Endothelial cell of umbilical vein (primary cell): Measurements from ENCODE around the gene WBP1L. TPM values are rescaled to one million over a fixed set of nuclear protein-coding genes. Genes with fewer than 3 reads are reported as not detected.

ENCODE experiments used
- BruUV-seq: library from RNA; stranded (reverse); fragments of 400-500 nt; replicated peaks from 2 replicates; lab custom pipeline; 2021; lab: Mats Ljungman, UMichigan
- CTCF ChIA-PET: fragments of 300-600, 350-600 bp; sonication (Branson Sonifier 250); formaldehyde crosslinking; loops from one replicate; lab custom pipeline; 2021; ENCODE audit warnings: antibody characterized with exemption, inconsistent platforms; lab: Charles Lee
- POLR2A ChIA-PET: fragments of 300-600, 350-600 bp; sonication (Branson Sonifier 250); formaldehyde crosslinking; loops from one replicate; lab custom pipeline; 2021; ENCODE audit warnings: antibody characterized with exemption, inconsistent platforms; lab: Charles Lee
- DNase-seq: peaks from one replicate; pipeline ENCODE4 v3.0.0-alpha.2; 2011; ENCODE audit warnings: low read depth, low spot score
- FAIRE-seq: peaks from 2 replicates; lab custom pipeline; 2011; peaks lifted over from hg19 to GRCh38; lab: Jason Lieb, UNC
- H2AFZ ChIP-seq: 2 replicates; pipeline ENCODE4 v1.6.0; 2012; ENCODE audit warnings: low read depth, low read length, control low read depth, inconsistent platforms
- H3K27ac ChIP-seq: 2 replicates; pipeline ENCODE4 v1.5.1; 2011; ENCODE audit warnings: low read depth, mild to moderate bottlenecking, control low read depth, low read length, moderate library complexity; ENCODE audit not compliant: insufficient read depth
- H3K27me3 ChIP-seq, 2 experiments: 2 replicates each; pipeline versions ENCODE4 v1.6.0 to v1.6.1; 2011; ENCODE audit warnings: low read length in 2 of 2, mixed read lengths in 1 of 2; ENCODE audit not compliant: control insufficient read depth in 2 of 2, insufficient read depth in 2 of 2
- H3K36me3 ChIP-seq, 2 experiments: 2 replicates in 1 of 2; 3 replicates in 1 of 2; pipeline ENCODE4 v1.5.1; 2011; ENCODE audit warnings: low read length in 2 of 2, mild to moderate bottlenecking in 1 of 2, moderate library complexity in 1 of 2; ENCODE audit not compliant: control insufficient read depth in 2 of 2, insufficient read depth in 2 of 2; ENCODE audit errors: extremely low read depth in 1 of 2
- H3K4me1 ChIP-seq: 3 replicates; pipeline ENCODE4 v1.5.1; 2011; ENCODE audit warnings: mild to moderate bottlenecking, low read length; ENCODE audit not compliant: control insufficient read depth, insufficient read depth; ENCODE audit errors: extremely low read depth
- H3K4me2 ChIP-seq: 2 replicates; pipeline ENCODE4 v1.6.1; 2011; ENCODE audit warnings: low read length, control low read depth, mixed read lengths; ENCODE audit not compliant: insufficient read depth
- H3K4me3 ChIP-seq, 3 experiments: fragments of 200-600 bp in 1 of 3; sonication (generic), shearing (Covaris generic) in 1 of 3; replicated peaks in 1 of 3; 2 replicates each; pipeline ENCODE4 v1.5.1; 2011 to 2016; ENCODE audit warnings: control low read depth in 3 of 3, low read length in 3 of 3, mild to moderate bottlenecking in 2 of 3, inconsistent platforms in 1 of 3, low read depth in 1 of 3, moderate library complexity in 1 of 3; ENCODE audit not compliant: insufficient read depth in 1 of 3
- H3K79me2 ChIP-seq: 2 replicates; pipeline ENCODE4 v1.6.0; 2012; ENCODE audit warnings: low read length, inconsistent platforms; ENCODE audit not compliant: control insufficient read depth, insufficient read depth
- H3K9ac ChIP-seq: replicated peaks from 2 replicates; pipeline ENCODE3; 2011; ENCODE audit warnings: low read length, control low read depth; ENCODE audit not compliant: insufficient read depth; ENCODE audit errors: extremely low read depth
- H3K9me1 ChIP-seq: replicated peaks from 3 replicates; pipeline ENCODE4 v1.6.0; 2011; ENCODE audit warnings: mild to moderate bottlenecking, low read length; ENCODE audit not compliant: control insufficient read depth, insufficient read depth; ENCODE audit errors: extremely low read depth
- H3K9me3 ChIP-seq: replicated peaks from 2 replicates; pipeline ENCODE4 v1.5.1; 2012; ENCODE audit warnings: low read length, inconsistent platforms; ENCODE audit not compliant: control insufficient read depth, insufficient read depth
- H4K20me1 ChIP-seq: replicated peaks from 2 replicates; pipeline ENCODE3; 2011; ENCODE audit warnings: mild to moderate bottlenecking, low read length; ENCODE audit not compliant: control insufficient read depth, insufficient read depth; ENCODE audit errors: extremely low read depth
- FOS ChIP-seq: IDR thresholded peaks from 2 replicates; pipeline ENCODE4 v1.6.1; 2011; ENCODE audit warnings: mild to moderate bottlenecking, low read length, moderate library complexity, borderline replicate concordance; ENCODE audit not compliant: insufficient read depth
- GATA2 ChIP-seq: IDR thresholded peaks from 2 replicates; pipeline ENCODE4 v1.7.0; 2011; ENCODE audit warnings: low read depth, mild to moderate bottlenecking, moderate library complexity, mixed read lengths, low read length; ENCODE audit not compliant: insufficient read length, insufficient read depth
- JUN ChIP-seq: IDR thresholded peaks from 2 replicates; pipeline ENCODE4 v1.6.1; 2011; ENCODE audit warnings: borderline replicate concordance, low read depth; ENCODE audit not compliant: insufficient read length, insufficient read depth
- MAX ChIP-seq: IDR thresholded peaks from 2 replicates; pipeline ENCODE4 v1.6.1; 2011; ENCODE audit not compliant: insufficient read depth, insufficient read length
- MYC ChIP-seq: IDR thresholded peaks from one replicate; pipeline ENCODE4 v1.6.1; 2011; ENCODE audit warnings: mild to moderate bottlenecking, low read depth, low read length
- dilution Hi-C: fragments of 300-500 bp; cut with MboI; formaldehyde crosslinking; loops from one replicate; pipeline ENCODE4 v1.15.0; 2019; ENCODE audit warnings: low sequenced_read_pairs; ENCODE audit not compliant: extremely low pct_ligation_motif_present
- intact Hi-C: fragments of 100-400 bp; cut with micrococcal nuclease; formaldehyde crosslinking; loops from one replicate; pipeline ENCODE4 v1.10.0; 2022
- polyA plus RNA-seq, 4 experiments: library from polyadenylated mRNA; depleted of rRNA in 3 of 4; stranded (reverse) in 3 of 4; unstranded in 1 of 4; fragments of >200 nt; gene quantifications; 2 replicates each; pipeline versions ENCODE4 v1.2.1 to v1.2.3, GENCODE V29; 2011 to 2012; ENCODE audit warnings: missing spikeins in 1 of 4
- total RNA-seq: library from RNA; stranded (reverse); gene quantifications from 2 replicates; pipeline ENCODE4 v1.2.3, GENCODE V29; 2021
- TF ChIP-seq, protein P1 (sequence below), 2 donors: IDR thresholded peaks; 1 replicate in 1 of 2; 2 replicates in 1 of 2; pipeline ENCODE4 v1.5.1; 2011; ENCODE audit warnings: low read length in 2 of 2, mild to moderate bottlenecking in 2 of 2, moderate library complexity in 2 of 2, control low read depth in 1 of 2, inconsistent platforms in 1 of 2, low read depth in 1 of 2; ENCODE audit not compliant: insufficient read depth in 1 of 2; ENCODE audit errors: extremely low read depth in 1 of 2

The WBP1L gene
- total and polyA plus RNA-seq, 2 donors (not counting 3 experiments of a cell fraction or from before 2014, with no cell fraction given) = 46.0 to 70.3 TPM

GRCh38 chr10:102761981-102762380 lies 18.2 kb downstream of the WBP1L start:
- FAIRE-seq = no peak
- peaks cover 12% of the 10 kb centered on the region for H3K4me1 ChIP-seq
- H3K4me2 ChIP-seq = no peak overlapping the region
- H3K36me3 ChIP-seq = no peaks in the 10 kb centered on the region
- no peaks in the 10 kb centered on the region for H3K9me3 ChIP-seq
- DNase-seq = no peak
- H3K79me2 ChIP-seq = peaks cover 3% of the 10 kb centered on the region
- dilution Hi-C loops = no loop called here
- ChIA-PET CTCF (interaction anchor here (1.4 to 1.7 kb wide), 2 partner anchors 10 to 27 kb away, joined by 3 to 5 read pairs; no protein-coding TSS in a partner anchor), POLR2A (no interaction called here)
- intact Hi-C loops = no loop called here
- no peak overlapping the region for H3K9ac ChIP-seq
- H3K27ac ChIP-seq = no peak overlapping the region
- H3K4me3 ChIP-seq = no peak overlapping the region
- TF ChIP-seq MYC (no peak), MAX (no peak), GATA2 (no peak), JUN (no peak), FOS (no peak)
- TF ChIP-seq, protein P1, sequence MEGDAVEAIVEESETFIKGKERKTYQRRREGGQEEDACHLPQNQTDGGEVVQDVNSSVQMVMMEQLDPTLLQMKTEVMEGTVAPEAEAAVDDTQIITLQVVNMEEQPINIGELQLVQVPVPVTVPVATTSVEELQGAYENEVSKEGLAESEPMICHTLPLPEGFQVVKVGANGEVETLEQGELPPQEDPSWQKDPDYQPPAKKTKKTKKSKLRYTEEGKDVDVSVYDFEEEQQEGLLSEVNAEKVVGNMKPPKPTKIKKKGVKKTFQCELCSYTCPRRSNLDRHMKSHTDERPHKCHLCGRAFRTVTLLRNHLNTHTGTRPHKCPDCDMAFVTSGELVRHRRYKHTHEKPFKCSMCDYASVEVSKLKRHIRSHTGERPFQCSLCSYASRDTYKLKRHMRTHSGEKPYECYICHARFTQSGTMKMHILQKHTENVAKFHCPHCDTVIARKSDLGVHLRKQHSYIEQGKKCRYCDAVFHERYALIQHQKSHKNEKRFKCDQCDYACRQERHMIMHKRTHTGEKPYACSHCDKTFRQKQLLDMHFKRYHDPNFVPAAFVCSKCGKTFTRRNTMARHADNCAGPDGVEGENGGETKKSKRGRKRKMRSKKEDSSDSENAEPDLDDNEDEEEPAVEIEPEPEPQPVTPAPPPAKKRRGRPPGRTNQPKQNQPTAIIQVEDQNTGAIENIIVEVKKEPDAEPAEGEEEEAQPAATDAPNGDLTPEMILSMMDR (IDR thresholded peaks at IDR 0.05; ENCODE audit: extremely low read depth in 1 of 2, insufficient read depth in 1 of 2, low read depth in 1 of 2, low read length in 2 of 2) = no peak
- H4K20me1 ChIP-seq = no peaks in the 10 kb centered on the region
- BruUV-seq = no TSS peak
- H3K27me3 ChIP-seq = no peaks in the 10 kb centered on the region
- no peak overlapping the region for H2AFZ ChIP-seq
- no peaks in the 10 kb centered on the region for H3K9me1 ChIP-seq
